ENCODE data around the gene RFFL. TPM values are rescaled to one million over a fixed set of nuclear protein-coding genes. Genes with fewer than 3 reads are reported as not detected.
"Not testable (repeated sequence)": the region's sequence is repeated elsewhere in the genome, so short reads cannot be mapped to it uniquely, and the experiment has no call there.

RFFL gene
- polyA plus RNA-seq, 2 of the 4 experiments (the other 2 are of a cell fraction) = 22.7 to 35.5 TPM

- no peak for FAIRE-seq
- POLR2A ChIA-PET = no interaction called here
- CTCF ChIA-PET = no interaction called here
Observed at GRCh38 chr17:35030780-35031179, 32.7 kb downstream of the RFFL start.

GRCh38 chr17:35028531-35029262 lies 34.8 kb downstream of the RFFL start:
- Histone ChIP-seq H3K9me3 (no peaks in the 10 kb centered on the region), H3K27ac (peak overlapping the region in 1 of 2 experiments; percentile 54; a peak in 4 of 6 replicates), H3K4me1 (peaks cover 25% of the 10 kb centered on the region), H3K4me2 (0 out of 3 replicates have a peak overlapping the region, but pooled peaks have one; percentile 13), H3K4me3 (no peak overlapping the region)
- CTCF ChIA-PET = interaction anchor here (0.6 to 1.5 kb wide), 8 partner anchors 9 to 91 kb away, joined by 3 to 5 read pairs (median 3); no protein-coding TSS in a partner anchor
- TF ChIP-seq CBX2 (IDR thresholded peaks at IDR 0.05; ENCODE audit: borderline replicate concordance, low read depth) (no peak), FOSL2 (IDR thresholded peaks at IDR 0.05) (no peak), FOSL2 (CRISPR knock-in tag; IDR thresholded peaks at IDR 0.05) (no peak), RCOR1 (IDR thresholded peaks at IDR 0.05; ENCODE audit: low read depth, low read length) (no peak), TP53 (CRISPR knock-in tag; IDR thresholded peaks at IDR 0.05) (no peak), EHMT2 (IDR thresholded peaks at IDR 0.05; ENCODE audit: low read depth) (no peak), RAD21 (conservative IDR thresholded peaks at IDR 0.05 in 1 of 2, IDR thresholded peaks at IDR 0.05 in 1 of 2) (no peak), RARB (CRISPR knock-in tag; IDR thresholded peaks at IDR 0.05) (no peak), MAFK (IDR thresholded peaks at IDR 0.05; ENCODE audit: partially characterized antibody) (no peak), RNF2 (IDR thresholded peaks at IDR 0.05; ENCODE audit: borderline replicate concordance, low read depth) (no peak), ZFP36 (IDR thresholded peaks at IDR 0.05; ENCODE audit: borderline replicate concordance, partially characterized antibody) (no peak), HDAC2 (IDR thresholded peaks at IDR 0.05) (no peak), KDM1A (IDR thresholded peaks at IDR 0.05; ENCODE audit: low read depth) (no peak), CHD2 (IDR thresholded peaks at IDR 0.05; ENCODE audit: low read length, partially characterized antibody) (no peak), HEYL (CRISPR knock-in tag; IDR thresholded peaks at IDR 0.05) (no peak), NR3C1 (IDR thresholded peaks at IDR 0.05) (no peak)
- TF ChIP-seq, protein P1, sequence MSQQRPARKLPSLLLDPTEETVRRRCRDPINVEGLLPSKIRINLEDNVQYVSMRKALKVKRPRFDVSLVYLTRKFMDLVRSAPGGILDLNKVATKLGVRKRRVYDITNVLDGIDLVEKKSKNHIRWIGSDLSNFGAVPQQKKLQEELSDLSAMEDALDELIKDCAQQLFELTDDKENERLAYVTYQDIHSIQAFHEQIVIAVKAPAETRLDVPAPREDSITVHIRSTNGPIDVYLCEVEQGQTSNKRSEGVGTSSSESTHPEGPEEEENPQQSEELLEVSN (IDR thresholded peaks at IDR 0.05; ENCODE audit: borderline replicate concordance, low read depth) = no peak
- TF ChIP-seq, protein P2, sequence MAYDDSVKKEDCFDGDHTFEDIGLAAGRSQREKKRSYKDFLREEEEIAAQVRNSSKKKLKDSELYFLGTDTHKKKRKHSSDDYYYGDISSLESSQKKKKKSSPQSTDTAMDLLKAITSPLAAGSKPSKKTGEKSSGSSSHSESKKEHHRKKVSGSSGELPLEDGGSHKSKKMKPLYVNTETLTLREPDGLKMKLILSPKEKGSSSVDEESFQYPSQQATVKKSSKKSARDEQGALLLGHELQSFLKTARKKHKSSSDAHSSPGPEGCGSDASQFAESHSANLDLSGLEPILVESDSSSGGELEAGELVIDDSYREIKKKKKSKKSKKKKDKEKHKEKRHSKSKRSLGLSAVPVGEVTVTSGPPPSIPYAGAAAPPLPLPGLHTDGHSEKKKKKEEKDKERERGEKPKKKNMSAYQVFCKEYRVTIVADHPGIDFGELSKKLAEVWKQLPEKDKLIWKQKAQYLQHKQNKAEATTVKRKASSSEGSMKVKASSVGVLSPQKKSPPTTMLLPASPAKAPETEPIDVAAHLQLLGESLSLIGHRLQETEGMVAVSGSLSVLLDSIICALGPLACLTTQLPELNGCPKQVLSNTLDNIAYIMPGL (CRISPR knock-in tag; IDR thresholded peaks at IDR 0.05; ENCODE audit: borderline replicate concordance) = no peak
- peak; percentile 23 to 30; a peak in 3 of 6 replicates for ATAC-seq
- FAIRE-seq = peak; percentile 51
- WGBS (ENCODE audit: missing lambda C conversion rate) = 58% methylated on average over 3 of the region's 3 CpGs
- POLR2A ChIA-PET = no interaction called here
- DNase-seq (ENCODE audit: low read depth in 1 of 2, low spot score in 1 of 2) = no peak

More at GRCh38 chr17:35030780-35031179, 32.7 kb downstream of the RFFL start:
- H3K4me1 ChIP-seq = peaks cover 16% of the 10 kb centered on the region
- H3K4me3 ChIP-seq = no peak overlapping the region
- no peak overlapping the region for H3K4me2 ChIP-seq
- WGBS (ENCODE audit: missing lambda C conversion rate) = 100% methylated on average over 1 of the region's 1 CpG
- DNase-seq (ENCODE audit: low read depth in 1 of 2, low spot score in 1 of 2) (no peak), ATAC-seq (no peak)
- H3K9me3 ChIP-seq = no peaks in the 10 kb centered on the region
- TF ChIP-seq, protein P3, sequence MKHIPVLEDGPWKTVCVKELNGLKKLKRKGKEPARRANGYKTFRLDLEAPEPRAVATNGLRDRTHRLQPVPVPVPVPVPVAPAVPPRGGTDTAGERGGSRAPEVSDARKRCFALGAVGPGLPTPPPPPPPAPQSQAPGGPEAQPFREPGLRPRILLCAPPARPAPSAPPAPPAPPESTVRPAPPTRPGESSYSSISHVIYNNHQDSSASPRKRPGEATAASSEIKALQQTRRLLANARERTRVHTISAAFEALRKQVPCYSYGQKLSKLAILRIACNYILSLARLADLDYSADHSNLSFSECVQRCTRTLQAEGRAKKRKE (CRISPR knock-in tag; IDR thresholded peaks at IDR 0.05; ENCODE audit: low read depth) = no peak
- TF ChIP-seq EHF (CRISPR knock-in tag; IDR thresholded peaks at IDR 0.05) = no peak
- TF ChIP-seq FOSB (CRISPR knock-in tag; IDR thresholded peaks at IDR 0.05) = no peak
- no peak for TF ChIP-seq POLR2A (IDR thresholded peaks at IDR 0.05; ENCODE audit: low read length)
- TF ChIP-seq FOSL2 (IDR thresholded peaks at IDR 0.05) = no peak
- TF ChIP-seq FOSL2 (CRISPR knock-in tag; IDR thresholded peaks at IDR 0.05) = no peak
- TF ChIP-seq ZFP36 (IDR thresholded peaks at IDR 0.05; ENCODE audit: borderline replicate concordance, partially characterized antibody) = no peak
- TF ChIP-seq KDM1A (IDR thresholded peaks at IDR 0.05; ENCODE audit: low read depth) = no peak
- TF ChIP-seq HDAC2 (IDR thresholded peaks at IDR 0.05) = no peak
- TF ChIP-seq, protein P4, sequence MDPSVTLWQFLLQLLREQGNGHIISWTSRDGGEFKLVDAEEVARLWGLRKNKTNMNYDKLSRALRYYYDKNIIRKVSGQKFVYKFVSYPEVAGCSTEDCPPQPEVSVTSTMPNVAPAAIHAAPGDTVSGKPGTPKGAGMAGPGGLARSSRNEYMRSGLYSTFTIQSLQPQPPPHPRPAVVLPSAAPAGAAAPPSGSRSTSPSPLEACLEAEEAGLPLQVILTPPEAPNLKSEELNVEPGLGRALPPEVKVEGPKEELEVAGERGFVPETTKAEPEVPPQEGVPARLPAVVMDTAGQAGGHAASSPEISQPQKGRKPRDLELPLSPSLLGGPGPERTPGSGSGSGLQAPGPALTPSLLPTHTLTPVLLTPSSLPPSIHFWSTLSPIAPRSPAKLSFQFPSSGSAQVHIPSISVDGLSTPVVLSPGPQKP (IDR thresholded peaks at IDR 0.05; ENCODE audit: low read depth, low read length) = no peak
- no peak for TF ChIP-seq MAX (IDR thresholded peaks at IDR 0.05)
- TF ChIP-seq SREBF2 (IDR thresholded peaks at IDR 0.05) = no peak
- no peak for TF ChIP-seq MYC (IDR thresholded peaks at IDR 0.05; ENCODE audit: borderline replicate concordance, low read length)
- TF ChIP-seq KDM5A (IDR thresholded peaks at IDR 0.05) = no peak
- no peak for TF ChIP-seq CBX8 (IDR thresholded peaks at IDR 0.05)
- no peak for TF ChIP-seq JUNB (IDR thresholded peaks at IDR 0.05)
- no peak for TF ChIP-seq EP300 (IDR thresholded peaks at IDR 0.05)
- TF ChIP-seq NPAS2 (CRISPR knock-in tag; IDR thresholded peaks at IDR 0.05; ENCODE audit: borderline replicate concordance) = no peak
- no peak for TF ChIP-seq RNF2 (IDR thresholded peaks at IDR 0.05; ENCODE audit: borderline replicate concordance, low read depth)
- H3K27ac ChIP-seq = no peak overlapping the region

GRCh38 chr17:35028097-35028496 lies 35.4 kb downstream of the RFFL start:
- DNase-seq (ENCODE audit: low read depth in 1 of 2, low spot score in 1 of 2); H3K4me3 ChIP-seq; POLR2A ChIA-PET; FAIRE-seq; H3K9me3 ChIP-seq: not testable (repeated sequence)
- peak overlapping the region in 1 of 2 experiments; percentile 13; a peak in 3 of 6 replicates for H3K27ac ChIP-seq
- CTCF ChIA-PET = interaction anchor here (0.6 to 1.5 kb wide), 6 partner anchors 10 to 61 kb away, joined by 3 to 5 read pairs (median 3); no protein-coding TSS in a partner anchor
- 0 out of 3 replicates have a peak overlapping the region, but pooled peaks have one; percentile 9 for H3K4me2 ChIP-seq
- 0 out of 6 replicates have a peak, but pooled peaks of 1 of the 2 experiments have one; percentile 14 for ATAC-seq
- H3K4me1 ChIP-seq = peaks cover 31% of the 10 kb centered on the region
- 93% methylated on average over 4 of the region's 4 CpGs for WGBS (ENCODE audit: missing lambda C conversion rate)
